GM19455 (cell line): ENCODE data around the gene RAB4B.
"Not testable (repeated sequence)": the region's sequence is repeated elsewhere in the genome, so short reads cannot be mapped to it uniquely, and the experiment has no call there.

ENCODE experiments used
- ATAC-seq: cut with Tn5 transposase; IDR thresholded peaks from one replicate; pipeline ENCODE4 v1.9.1; 2021; ENCODE audit not compliant: unreplicated experiment

Gene RAB4B

DNA sequence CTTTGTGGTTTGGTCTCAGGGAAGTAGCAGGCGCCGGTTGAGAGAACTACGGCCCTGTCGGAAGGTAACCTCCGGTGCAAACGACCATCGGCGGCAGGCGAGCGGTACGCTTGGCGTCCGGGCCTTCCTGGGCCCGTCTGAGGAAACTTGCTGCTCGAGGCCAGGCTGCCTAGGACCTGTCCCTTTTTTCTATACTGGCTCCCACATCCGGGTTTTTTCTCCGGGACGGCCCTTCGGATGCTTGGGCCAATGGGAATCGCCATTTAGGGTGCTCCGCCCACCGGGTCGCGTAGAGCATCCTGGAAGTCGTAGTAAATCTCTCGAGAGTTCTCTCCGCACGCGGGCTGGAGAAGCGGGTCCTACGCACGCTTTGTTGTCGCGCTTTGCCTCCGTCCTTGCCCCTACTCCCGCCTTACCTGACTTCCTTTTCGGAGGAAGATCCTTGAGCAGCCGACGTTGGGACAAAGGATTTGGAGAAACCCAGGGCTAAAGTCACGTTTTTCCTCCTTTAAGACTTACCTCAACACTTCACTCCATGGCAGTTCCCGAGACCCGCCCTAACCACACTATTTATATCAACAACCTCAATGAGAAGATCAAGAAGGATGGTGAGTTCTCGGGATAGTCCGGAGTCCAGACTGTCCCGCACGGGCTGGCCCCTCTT lies 27.0 kb upstream of the RAB4B start, which contains the start of gene SNRPA:
Gene SNRPA, plus strand, starts transcription at position 330 of the 664 bp plus-strand sequence. Its CDS starts 206 bp downstream, at position 536.
- peak; percentile 50 for ATAC-seq

DNA sequence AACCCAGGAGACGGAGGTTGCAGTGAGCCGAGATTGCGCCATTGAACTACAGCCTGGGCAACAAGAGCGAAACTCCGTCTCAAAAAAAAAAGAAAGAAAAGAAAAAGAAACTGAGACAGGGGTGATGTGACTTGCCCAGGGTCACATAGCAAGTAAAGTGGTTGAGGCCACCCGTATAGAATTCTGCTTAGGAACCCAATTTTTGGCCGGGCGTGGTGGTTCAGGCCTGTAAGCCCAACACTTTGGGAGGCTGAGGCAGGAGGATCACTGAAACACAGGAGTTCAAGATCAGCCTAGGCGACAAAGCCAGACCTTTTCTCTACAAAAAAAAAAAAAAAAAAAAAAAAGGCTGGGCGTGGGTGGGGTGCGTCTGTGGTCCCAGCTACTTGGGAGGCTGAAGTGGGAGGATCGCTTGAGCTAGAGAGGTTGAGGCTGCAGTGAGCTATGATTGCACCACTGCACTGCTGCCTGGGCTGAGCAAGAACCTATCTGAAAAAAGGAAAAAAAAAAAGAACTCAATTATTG lies 25.7 kb upstream of the RAB4B start:
- no peak for ATAC-seq

DNA sequence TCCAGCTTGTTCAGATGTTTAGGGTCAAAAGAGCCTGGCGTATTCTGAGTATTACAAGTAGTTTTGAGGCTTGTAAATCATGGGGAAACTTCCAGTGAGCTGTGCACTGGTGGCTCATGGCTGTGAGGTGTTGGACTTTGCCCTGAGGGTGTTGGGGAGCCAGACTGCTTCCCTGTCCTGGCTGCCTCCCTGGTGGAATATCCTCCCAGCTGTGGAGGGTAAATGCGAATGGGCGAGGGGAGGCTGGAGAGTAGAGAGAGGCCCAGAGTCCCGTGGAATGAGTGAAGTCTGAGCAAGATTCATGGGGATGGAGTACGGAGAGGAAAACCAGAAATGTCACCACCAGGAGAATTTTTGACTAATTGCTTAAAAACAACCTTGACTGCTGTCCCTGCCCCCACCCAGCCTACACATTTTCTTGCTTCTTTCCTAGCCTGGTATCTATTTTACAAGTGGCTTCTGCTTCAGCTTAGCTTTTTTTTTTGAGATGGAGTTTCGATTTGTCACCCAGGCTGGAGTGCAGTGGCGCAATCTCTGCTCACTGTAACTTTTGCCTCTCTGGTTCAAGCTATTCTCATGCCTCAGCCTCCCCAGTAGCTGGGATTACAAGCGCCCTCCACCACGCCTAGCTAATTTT lies 23.3 kb upstream of the RAB4B start:
- ATAC-seq, result no peak

DNA sequence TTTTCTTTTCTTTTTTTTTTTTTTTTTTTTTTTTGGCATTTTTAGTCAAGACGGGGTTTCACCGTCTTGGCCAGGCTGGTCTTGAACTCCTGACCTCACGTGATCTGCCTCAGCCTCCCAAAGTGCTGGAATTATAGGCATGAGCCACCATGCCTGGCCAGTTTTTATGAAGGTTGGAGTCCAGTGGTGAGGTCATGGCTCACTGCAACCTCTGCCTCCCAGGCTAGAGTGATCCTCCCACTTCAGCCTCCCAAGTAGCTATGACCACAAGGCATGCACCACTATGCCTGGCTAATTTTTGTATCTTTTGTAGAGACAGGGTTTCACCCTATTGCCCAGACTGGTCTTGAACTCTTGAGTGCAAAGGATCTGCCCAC lies 22.8 kb upstream of the RAB4B start:
- ATAC-seq, result no peak

DNA sequence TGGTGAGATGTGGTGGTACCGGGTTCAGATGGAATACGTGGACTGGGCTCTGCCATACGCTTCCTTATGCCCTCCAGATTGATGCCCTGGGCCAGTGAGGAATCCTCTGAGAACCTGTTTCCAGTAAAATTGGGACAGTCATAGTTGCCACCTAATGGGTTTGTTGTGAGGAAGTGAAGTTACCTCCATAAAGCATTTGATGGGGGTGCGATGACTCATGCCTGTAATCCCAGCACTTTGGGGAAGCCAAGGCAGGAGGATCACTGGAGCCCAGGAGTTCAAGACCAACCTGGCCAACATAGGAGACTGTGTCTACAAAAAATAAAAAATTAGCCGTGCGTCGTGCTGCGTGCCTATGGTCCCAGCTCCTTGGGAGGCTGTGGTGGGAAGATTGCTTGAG lies 22.3 kb upstream of the RAB4B start:
- ATAC-seq, result no peak

DNA sequence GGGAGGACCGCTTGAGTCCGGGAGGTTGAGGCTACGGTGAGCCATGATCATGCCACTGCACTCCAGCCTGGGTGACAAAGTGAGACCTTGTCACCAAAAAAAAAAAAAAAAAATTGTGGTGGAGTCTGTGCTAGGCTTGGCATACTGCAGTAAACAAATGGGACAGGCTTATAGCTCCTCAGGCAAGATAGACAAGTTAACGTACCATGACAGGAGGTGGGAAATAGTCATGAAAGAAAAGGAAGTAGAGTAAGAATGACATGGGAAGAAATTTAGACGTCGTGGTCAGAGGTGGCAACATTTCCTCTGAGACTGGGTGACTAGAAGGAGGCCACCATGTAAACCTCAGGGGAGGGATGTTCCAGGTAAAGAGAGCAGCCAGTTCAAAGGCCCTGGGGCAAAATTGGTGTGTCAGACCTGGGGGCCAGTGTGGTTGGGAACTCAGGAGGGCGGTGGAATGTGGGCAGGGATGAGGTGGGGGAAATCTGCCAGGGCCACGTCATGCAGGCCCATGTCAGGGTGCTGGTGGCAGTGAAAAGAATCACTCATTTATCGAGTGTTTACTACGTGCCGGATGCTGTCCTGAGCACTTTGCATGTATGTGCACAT lies 21.4 kb upstream of the RAB4B start:
- ATAC-seq, result no peak

DNA sequence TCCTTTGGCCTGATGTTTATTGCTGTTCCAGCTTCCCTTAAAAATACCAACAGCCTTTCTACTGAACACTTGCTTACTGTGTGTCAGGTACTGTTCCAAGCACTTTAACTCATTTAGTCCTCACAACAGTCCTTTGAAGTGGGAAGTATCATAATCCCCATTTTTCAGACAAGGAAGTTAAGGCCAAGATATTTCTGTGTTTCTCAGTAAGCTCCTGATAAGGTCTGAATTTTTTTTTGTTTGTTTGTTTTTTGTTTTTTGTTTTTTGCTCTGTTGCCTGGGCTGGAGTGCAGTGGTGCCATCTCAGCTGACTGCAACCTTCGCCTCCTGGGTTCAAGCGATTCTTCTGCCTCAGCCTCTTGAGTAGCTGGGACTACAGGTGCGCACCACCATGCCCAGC lies 19.6 kb upstream of the RAB4B start:
- ATAC-seq, result no peak

DNA sequence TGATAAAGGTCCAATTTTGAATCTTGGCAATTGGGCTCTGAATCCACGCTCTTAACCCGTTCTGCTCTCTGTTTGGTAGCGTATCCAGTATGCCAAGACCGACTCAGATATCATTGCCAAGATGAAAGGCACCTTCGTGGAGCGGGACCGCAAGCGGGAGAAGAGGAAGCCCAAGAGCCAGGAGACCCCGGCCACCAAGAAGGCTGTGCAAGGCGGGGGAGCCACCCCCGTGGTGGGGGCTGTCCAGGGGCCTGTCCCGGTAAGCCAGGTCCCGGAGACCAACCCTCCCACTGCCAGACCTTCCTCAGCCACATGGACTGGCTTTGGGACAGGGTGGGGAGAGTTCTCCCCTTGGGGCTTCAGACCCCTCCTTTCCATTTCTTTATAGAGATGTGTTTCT lies 18.7 kb upstream of the RAB4B start:
- ATAC-seq, result no peak

DNA sequence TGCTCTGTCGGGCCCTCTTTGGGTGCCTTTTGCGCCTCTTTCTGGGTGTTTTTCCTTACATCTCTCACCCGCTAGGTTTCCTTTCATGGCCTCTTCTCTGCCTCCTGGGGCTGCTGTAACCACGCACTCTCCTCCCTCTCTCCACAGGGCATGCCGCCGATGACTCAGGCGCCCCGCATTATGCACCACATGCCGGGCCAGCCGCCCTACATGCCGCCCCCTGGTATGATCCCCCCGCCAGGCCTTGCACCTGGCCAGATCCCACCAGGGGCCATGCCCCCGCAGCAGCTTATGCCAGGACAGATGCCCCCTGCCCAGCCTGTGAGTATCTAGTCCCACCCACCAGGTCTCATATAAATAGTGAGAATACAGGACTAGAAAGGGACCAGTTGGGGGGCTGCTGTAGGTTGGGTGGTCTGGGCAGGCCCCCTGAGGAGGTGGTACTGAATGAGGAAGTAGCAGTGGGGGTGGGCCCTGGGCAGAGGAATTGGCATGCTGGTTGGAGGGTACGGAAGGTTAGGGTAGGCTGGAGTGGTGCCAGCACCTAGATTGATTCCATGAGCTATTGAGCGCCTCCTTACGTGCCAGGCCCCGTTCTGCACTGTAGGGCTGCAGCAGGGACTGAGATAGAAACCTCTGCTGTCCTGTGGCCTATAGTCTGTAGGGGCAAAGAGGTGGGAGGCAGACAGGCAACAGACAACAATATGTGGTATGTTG lies 15.1 kb upstream of the RAB4B start:
- no peak for ATAC-seq

DNA sequence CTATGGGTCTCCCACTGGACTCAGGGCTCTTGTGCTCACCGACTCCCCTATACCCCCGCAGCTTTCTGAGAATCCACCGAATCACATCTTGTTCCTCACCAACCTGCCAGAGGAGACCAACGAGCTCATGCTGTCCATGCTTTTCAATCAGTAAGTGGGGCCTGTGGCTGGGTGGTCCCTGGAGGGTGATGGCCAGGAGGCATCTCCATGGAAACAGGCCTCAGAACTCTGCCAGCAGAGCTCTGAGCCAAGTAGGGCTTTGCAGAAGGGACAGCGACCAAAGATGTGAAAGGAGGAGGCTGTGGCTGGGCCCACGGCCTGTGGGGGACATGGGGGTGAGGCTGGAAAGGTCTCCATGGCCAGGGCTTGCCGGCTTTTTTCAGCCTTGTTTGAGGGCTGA lies 14.5 kb upstream of the RAB4B start:
- ATAC-seq, result no peak

DNA sequence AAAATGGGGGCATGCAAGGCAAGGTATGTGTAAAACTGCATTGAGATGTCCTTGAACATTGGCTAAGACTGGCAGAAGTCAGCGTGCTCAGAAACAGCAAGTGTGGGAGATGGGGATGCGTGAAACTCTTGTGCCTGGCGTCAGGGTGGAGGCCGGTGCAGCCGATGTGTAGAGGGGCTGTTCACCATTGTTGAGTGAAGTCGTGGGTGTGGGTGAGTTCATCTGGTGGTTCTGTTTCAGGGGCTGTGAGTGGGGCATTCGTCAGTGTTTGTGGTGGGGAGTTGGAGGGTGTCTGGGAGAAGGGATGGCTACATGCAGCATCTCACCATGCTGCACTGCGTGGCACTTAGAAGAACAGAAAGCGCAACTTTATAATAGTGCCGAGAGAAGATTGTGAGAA lies 14.1 kb upstream of the RAB4B start:
- no peak for ATAC-seq

DNA sequence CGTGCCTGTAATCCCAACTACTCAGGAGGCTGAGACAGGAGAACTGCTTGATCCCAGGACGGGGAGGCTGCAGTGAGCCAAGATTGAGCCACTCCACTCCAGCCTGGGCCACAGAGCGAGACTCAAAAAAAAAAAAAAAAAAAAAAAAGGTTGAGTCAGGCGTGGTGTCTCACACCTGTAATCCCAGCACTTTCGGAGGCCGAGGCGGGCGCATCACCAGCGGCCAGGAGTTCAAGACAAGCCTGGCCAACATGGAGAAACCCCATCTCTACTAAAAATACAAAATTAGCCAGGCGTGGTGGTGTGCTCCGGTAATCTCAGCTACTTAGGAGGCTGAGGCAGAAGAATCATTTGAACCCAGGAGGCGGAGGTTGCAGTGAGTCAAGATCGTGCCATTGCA lies 11.7 kb upstream of the RAB4B start:
- ATAC-seq, result not testable (repeated sequence)

DNA sequence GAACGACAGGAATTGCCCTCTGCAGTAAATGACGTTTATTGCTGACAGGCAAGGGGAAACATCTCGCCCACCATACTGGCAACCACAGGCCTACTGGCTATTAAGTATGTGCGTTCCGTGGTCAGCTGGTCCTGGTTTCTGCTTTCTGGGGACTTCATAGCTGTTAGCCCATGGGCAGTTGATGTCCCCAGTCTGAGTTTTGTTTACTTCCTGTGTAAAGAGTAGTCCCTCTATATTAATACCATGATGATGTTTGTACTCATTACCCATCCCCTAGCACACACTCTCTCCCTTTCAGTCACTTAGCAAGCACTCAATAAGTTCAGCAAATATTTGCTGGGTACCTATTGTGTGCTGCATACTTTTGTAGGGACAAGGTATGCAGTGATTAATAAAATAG lies 9.2 kb upstream of the RAB4B start:
- ATAC-seq, result no peak

DNA sequence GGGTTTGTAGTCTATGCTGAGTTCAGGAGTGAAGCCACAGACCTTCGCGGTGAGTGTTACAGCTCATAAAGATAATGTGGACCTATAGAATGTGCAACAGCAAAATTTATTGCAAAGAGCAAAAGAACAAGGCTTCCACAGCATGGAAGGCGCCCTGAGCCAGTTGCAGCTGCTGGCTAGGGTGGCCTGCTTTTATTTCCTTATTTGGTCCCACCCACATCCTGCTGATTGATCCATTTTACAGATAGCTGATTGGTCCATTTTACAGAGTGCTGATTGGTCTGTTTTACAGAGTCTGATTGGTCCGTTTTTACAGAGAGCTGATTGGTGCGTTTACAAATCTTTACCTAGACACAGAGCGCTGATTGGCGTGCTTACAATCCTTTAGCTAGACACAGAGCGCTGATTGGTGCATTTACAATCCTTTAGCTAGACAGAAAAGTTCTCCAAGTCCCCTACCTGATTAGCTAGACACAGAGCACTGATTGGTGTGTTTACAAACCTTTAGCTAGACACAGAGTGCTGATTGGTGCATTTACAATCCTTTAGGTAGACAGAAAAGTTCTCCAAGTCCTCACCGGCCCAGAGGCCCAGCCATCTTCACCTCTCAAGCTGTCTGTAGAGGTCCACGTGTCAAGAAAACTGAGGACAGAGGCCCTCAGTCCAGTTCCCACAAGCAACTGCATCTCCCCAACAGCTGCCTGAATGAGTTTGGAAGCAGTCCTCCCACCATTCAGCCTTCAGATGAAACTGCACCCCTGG lies 6.8 kb upstream of the RAB4B start:
- ATAC-seq, result not testable (repeated sequence)

DNA sequence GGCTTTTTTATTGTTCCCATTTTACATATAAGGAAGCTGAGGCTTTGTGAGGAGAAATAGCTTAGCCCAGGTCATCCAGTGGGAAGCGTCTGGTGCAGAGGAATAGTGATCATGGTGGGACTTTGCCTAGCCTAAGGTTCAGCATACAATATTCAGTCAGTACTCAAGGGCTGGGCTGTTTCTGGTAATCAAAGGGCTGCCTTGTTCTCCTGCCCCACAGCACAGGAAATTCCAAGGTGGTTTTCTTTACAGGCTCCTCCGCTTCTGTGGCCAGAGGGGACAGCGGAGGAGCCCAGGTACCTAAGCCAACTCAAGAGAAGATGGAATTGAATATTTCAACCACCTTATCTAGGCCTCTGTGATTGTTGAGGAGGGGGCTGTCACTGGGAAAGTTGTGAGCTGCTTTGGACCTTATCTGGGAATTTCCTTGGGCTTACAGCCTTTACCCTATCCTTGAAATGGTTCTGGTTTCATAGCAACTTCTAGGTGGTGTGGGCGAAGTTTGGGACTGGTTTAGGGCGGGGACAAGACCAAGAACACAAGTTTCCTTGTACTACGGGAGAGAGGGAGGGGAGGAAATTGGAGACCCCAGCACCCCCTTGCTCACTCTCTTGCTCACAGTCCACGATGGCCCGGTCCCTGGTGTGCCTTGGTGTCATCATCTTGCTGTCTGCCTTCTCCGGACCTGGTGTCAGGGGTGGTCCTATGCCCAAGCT lies 3.0 kb upstream of the RAB4B start, which contains the start of gene MIA:
Gene MIA, plus strand, starts transcription at position 606 of the 716 bp plus-strand sequence. Its CDS starts 22 bp downstream, at position 628.
- ATAC-seq, result no peak

DNA sequence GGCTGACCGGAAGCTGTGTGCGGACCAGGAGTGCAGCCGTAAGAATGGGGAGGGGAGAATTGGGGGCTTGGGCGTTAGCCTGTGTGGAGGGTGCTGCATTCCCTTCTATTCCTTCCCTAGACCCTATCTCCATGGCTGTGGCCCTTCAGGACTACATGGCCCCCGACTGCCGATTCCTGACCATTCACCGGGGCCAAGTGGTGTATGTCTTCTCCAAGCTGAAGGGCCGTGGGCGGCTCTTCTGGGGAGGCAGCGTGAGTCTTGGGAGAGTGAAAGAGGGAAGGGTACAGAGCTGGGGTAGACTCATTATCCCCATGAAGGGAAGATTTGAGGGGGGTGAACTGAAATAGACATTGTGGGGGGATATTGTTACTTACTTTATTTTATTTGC lies 2.4 kb upstream of the RAB4B start:
- no peak for ATAC-seq

DNA sequence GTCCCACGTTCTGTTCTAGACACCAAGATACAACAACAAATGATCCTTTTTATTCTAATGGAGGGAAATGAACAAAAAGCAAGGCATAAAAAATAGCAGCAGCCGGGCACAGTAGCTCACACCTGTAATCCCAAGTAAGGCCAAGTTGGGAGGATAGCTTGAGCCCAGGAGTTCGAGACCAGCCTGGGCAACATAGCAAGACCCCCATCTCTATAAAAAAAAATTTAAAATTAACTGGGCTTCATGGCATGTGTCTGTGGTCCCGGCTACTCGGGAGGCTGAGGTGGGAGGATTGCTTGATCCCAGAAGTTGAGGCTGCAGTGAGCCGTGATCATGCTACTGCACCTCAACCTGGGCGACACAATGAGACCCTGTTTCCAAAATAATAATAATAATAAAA lies 1.7 kb upstream of the RAB4B start:
- no peak for ATAC-seq

DNA sequence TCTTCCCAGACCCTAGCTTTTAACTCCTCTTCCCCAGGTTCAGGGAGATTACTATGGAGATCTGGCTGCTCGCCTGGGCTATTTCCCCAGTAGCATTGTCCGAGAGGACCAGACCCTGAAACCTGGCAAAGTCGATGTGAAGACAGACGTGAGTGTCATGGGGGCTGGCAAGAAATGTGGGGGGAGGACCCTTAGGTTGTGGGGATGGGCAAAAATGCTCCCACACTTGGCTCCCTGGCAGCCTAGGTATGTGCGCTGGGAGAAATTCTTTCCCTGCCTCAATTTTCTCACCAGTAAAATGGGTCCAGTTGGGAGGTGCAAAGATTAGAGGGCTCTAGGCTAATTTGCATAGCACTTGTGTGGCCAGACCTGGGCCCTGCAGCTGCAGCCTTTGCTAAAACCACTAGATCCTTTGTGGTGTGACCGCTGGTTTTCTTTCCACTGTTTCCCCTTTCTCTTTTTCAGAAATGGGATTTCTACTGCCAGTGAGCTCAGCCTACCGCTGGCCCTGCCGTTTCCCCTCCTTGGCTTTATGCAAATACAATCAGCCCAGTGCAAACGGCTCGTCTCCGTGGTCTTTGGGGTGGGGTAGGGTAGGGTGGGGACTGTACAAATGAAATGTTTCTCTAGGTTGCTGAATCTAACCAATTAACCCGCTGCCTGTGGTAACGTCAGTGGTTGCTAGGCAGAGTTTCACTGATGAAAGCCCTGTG lies 959 bp upstream of the RAB4B start:
- ATAC-seq, result peak; percentile 62

DNA sequence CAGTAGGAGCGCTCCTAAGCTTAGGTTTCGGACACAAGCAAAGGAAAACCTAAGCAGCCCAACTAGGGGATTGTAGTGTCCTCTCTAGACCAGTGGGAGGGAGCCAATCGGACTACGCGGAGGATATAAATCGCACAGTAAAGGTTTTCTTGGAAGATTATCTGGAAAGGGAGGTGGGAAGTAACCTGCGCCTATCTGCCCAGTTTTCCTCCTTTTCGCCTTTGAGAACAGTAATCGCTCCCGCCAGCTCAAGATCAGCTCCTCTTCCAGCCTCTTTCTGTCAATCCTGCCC lies 456 bp upstream of the RAB4B start:
- no peak for ATAC-seq
